Endothelial cell (in vitro differentiated cells): Measurements from ENCODE around the gene BPIFA1. TPM values are rescaled to one million over a fixed set of nuclear protein-coding genes. Genes with fewer than 3 reads are reported as not detected.

Source experiments
- DNase-seq: peaks from one replicate; pipeline ENCODE4 v3.0.0; 2021; ENCODE audit warnings: low spot score
- H3K27ac Mint-ChIP-seq: one replicate; pipeline ENCODE4 v1.8.0; 2021; ENCODE audit warnings: mixed read lengths, inconsistent platforms; ENCODE audit not compliant: unreplicated experiment
- H3K27me3 Mint-ChIP-seq: one replicate; pipeline ENCODE4 v1.8.0; 2021; ENCODE audit warnings: mild to moderate bottlenecking, moderate library complexity, mixed read lengths, inconsistent platforms; ENCODE audit not compliant: unreplicated experiment
- H3K36me3 Mint-ChIP-seq: one replicate; pipeline ENCODE4 v1.8.0; 2021; ENCODE audit warnings: mild to moderate bottlenecking, low read depth, mixed read lengths, inconsistent platforms; ENCODE audit not compliant: unreplicated experiment
- H3K4me1 Mint-ChIP-seq: one replicate; pipeline ENCODE4 v1.8.0; 2021; ENCODE audit warnings: mild to moderate bottlenecking, mixed read lengths, inconsistent platforms; ENCODE audit not compliant: unreplicated experiment
- H3K4me3 Mint-ChIP-seq: one replicate; pipeline ENCODE4 v1.8.0; 2021; ENCODE audit warnings: mild to moderate bottlenecking, mixed read lengths, inconsistent platforms; ENCODE audit not compliant: unreplicated experiment
- H3K9me3 Mint-ChIP-seq: one replicate; pipeline ENCODE4 v1.8.0; 2021; ENCODE audit warnings: mixed read lengths, inconsistent platforms; ENCODE audit not compliant: unreplicated experiment
- total RNA-seq: library from RNA; stranded (reverse); fragmentation: NEBNext Ultra II Directional; extraction: Animal tissue kit (Norgen Biotek cat#: 25700); gene quantifications from one replicate; pipeline ENCODE4 v1.2.1, GENCODE V29; 2021; ENCODE audit not compliant: unreplicated experiment
- TF ChIP-seq, protein P1 (sequence below): fragments of 200-600 bp; sonication (generic); IDR thresholded peaks from one replicate; pipeline ENCODE4 v1.5.0; 2021; ENCODE audit warnings: antibody characterized with exemption; ENCODE audit not compliant: unreplicated experiment

The BPIFA1 gene
- total RNA-seq, 1 donor from 2014 or later, result not detected

DNA sequence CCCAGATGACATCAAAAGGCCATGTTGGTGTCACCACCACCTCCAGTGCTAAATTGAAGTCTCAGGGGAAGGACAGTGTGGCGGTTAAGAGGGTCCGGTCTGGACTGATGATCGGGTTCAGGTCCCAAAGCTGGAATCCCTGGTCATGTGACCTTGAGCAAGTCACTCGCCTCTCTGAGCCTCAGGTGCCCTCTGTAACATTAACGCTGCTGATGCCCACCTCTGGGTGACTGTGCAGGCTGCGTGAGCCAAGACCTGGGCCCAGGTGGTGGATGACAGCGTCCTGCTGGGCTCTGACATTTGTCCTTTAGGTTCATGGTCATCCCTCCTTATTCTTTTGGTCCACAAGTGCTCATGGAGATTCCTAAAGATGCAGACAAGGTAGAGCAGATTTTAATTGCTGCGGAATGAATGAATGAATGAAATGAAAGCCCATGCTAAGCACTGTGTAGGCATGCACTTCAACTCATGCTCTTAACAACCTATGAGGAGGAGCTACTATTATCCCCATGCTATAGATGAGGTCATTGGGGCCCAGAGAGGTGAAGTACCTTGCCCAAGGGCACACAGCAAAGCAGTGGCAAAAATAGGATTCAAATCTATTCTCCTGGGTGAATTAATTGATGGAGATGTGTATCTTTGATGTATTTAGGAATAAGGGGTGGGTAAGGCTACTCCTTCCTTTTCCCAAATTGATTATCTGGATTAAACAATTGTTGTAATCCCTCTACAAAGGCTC is 46.6 kb downstream of the BPIFA1 start:
- TF ChIP-seq, protein P1, sequence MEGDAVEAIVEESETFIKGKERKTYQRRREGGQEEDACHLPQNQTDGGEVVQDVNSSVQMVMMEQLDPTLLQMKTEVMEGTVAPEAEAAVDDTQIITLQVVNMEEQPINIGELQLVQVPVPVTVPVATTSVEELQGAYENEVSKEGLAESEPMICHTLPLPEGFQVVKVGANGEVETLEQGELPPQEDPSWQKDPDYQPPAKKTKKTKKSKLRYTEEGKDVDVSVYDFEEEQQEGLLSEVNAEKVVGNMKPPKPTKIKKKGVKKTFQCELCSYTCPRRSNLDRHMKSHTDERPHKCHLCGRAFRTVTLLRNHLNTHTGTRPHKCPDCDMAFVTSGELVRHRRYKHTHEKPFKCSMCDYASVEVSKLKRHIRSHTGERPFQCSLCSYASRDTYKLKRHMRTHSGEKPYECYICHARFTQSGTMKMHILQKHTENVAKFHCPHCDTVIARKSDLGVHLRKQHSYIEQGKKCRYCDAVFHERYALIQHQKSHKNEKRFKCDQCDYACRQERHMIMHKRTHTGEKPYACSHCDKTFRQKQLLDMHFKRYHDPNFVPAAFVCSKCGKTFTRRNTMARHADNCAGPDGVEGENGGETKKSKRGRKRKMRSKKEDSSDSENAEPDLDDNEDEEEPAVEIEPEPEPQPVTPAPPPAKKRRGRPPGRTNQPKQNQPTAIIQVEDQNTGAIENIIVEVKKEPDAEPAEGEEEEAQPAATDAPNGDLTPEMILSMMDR, result no peak
- Mint-ChIP-seq H3K4me1 (no peaks in the 10 kb centered on the region), H3K27me3 (peaks cover 20% of the 10 kb centered on the region), H3K27ac (no peak overlapping the region), H3K4me3 (no peak overlapping the region), H3K9me3 (no peaks in the 10 kb centered on the region), H3K36me3 (no peaks in the 10 kb centered on the region)
- no peak for DNase-seq

DNA sequence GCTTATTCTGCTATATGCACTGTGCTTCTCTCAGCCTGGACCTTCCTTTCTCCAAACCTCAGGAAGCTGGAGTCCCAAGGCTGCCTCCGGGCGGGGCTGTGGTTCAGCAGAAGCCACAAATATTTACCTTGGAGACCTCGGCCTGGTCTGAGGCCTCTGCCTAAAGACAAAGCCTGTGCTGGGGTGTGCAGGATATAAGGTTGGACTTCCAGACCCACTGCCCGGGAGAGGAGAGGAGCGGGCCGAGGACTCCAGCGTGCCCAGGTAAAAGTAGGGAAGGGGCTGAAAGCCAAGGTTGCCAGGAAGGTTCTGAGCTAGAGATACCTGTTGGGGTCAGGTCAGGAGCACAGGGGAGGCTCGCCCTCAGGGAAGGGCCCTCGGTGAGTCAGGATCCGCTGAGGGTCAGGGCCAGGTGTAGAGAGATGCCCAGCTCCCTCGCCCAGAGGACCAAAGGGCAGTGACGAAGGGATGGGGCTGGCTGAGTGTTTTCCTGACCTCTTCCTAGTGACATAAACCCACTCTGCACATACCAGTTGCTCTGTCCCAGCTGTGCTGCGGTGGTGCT is 47.3 kb downstream of the BPIFA1 start, which contains the start of gene BPIFB1:
Gene BPIFB1 (plus strand): TSS at position 224 of the 565 bp plus-strand sequence. CDS start 2,860 bp downstream, outside the sequence.
- Mint-ChIP-seq H3K27me3 (peaks cover 20% of the 10 kb centered on the region), H3K27ac (no peak within 1 kb of the TSS), H3K4me1 (no peaks in the 10 kb centered on the region), H3K36me3 (no peaks in the 10 kb centered on the region), H3K9me3 (no peaks in the 10 kb centered on the region), H3K4me3 (no peak within 1 kb of the TSS)
- no peak for DNase-seq
- TF ChIP-seq, protein P1, result no peak

DNA sequence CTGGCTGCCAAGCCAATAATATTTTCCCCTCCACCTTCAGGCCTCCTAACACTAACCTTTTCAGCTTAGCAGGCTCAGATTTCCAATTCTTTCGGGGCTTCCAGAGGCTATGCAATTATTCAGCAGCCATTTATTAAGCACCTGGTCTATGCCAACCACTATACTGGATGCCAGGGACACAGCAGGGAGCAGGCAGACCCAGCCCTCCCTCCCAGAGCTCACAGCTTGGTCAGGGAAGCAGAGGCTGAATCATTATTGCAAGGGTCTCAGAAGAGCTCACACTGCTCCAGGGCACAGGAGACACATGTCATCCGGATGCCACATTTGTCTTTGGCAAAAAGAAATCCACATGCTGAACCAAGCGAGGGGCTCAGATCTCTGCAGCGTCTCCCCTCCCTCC is 48.5 kb downstream of the BPIFA1 start:
- TF ChIP-seq, protein P1, result no peak

DNA sequence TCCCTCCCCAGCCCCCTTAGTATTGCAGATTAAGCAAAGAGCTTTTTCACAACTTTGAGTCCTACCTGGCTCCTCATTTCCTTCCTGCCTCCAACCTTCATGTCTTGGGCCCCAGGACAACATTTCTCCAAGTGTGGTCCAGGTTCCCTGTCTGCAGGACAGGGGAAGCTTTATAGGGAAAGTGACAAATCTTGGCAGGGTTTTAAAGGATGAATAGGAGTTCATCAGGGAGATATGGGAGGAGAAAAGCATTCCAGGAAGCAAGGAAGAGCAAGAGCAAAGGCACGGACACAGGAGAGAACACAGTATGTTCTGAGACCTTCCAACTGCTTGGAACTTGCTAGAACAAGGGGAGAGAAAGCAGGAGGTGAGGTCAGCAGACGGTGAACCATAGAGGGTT is 49.1 kb downstream of the BPIFA1 start:
- no peaks in the 10 kb centered on the region for H3K36me3 Mint-ChIP-seq
- peaks cover 20% of the 10 kb centered on the region for H3K27me3 Mint-ChIP-seq
- H3K4me3 Mint-ChIP-seq, result no peak overlapping the region
- no peak for DNase-seq
- TF ChIP-seq, protein P1, result no peak
- no peaks in the 10 kb centered on the region for H3K4me1 Mint-ChIP-seq
- no peak overlapping the region for H3K27ac Mint-ChIP-seq
- no peaks in the 10 kb centered on the region for H3K9me3 Mint-ChIP-seq

More for the DNA sequence above, 48.5 kb downstream of the BPIFA1 start:
- DNase-seq, result no peak
- no peaks in the 10 kb centered on the region for H3K4me1 Mint-ChIP-seq
- no peak overlapping the region for H3K27ac Mint-ChIP-seq
- H3K9me3 Mint-ChIP-seq, result no peaks in the 10 kb centered on the region
- H3K4me3 Mint-ChIP-seq, result no peak overlapping the region
- H3K27me3 Mint-ChIP-seq, result peaks cover 20% of the 10 kb centered on the region
- no peaks in the 10 kb centered on the region for H3K36me3 Mint-ChIP-seq

DNA sequence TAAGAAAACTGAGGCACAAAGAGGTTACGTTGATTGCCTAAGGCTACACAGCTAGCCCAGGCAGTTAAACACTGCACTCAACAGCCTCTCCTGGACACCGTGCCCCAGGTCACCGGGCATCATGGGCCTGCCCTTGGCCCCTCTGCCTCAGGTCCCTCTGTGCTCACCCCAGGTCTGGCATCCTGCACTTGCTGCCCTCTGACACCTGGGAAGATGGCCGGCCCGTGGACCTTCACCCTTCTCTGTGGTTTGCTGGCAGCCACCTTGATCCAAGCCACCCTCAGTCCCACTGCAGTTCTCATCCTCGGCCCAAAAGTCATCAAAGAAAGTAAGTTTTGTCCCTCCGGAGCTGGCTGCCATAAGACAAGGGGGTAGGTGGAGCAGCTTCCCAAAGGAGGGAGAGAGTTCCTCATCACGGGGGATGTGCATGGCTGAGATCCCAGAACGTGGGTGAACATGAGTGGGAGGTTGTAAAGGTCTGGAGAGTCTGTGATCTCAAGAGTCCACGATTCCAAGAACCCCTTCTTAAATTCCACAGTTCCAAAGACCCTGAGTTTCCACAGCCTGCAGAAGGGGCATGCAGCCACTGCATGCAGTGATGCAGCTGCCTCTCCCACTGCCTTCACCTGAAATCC is 50.2 kb downstream of the BPIFA1 start:
- H3K27ac Mint-ChIP-seq, result no peak overlapping the region

More for the DNA sequence above, 50.2 kb downstream of the BPIFA1 start:
- Mint-ChIP-seq H3K36me3 (peaks cover 5% of the 10 kb centered on the region), H3K4me3 (no peak overlapping the region), H3K9me3 (no peaks in the 10 kb centered on the region), H3K4me1 (no peaks in the 10 kb centered on the region), H3K27me3 (peaks cover 21% of the 10 kb centered on the region)
- TF ChIP-seq, protein P1, result no peak
- no peak for DNase-seq
